ENCODE measurements around the gene KLRD1.
"Not testable (repeated sequence)": the region's sequence is repeated elsewhere in the genome, so short reads cannot be mapped to it uniquely, and the experiment has no call there.

Gene KLRD1

GRCh38 chr12:10307630-10308029 lies at the start of gene KLRD1:
TSS of gene KLRD1 (plus strand) at chr12:10307870. CDS start at chr12:10308078, 208 bp downstream.
- no peak for DNase-seq (ENCODE audit: extremely low read depth in 1 of 2, low read depth in 1 of 2)

GRCh38 chr12:10260927-10261326 lies 46.7 kb upstream of the KLRD1 start:
- no peak for DNase-seq (ENCODE audit: extremely low read depth in 1 of 2, low read depth in 1 of 2)

GRCh38 chr12:10268037-10268436 lies 39.6 kb upstream of the KLRD1 start:
- DNase-seq (ENCODE audit: extremely low read depth in 1 of 2, low read depth in 1 of 2): no peak

- DNase-seq (ENCODE audit: extremely low read depth in 1 of 2, low read depth in 1 of 2): no peak
Observed at GRCh38 chr12:10272467-10272866, 35.2 kb upstream of the KLRD1 start.

- no peak for DNase-seq (ENCODE audit: extremely low read depth in 1 of 2, low read depth in 1 of 2)
Observed at GRCh38 chr12:10276774-10277173, 30.9 kb upstream of the KLRD1 start.

GRCh38 chr12:10278104-10278503 lies 29.6 kb upstream of the KLRD1 start:
- DNase-seq (ENCODE audit: extremely low read depth in 1 of 2, low read depth in 1 of 2): no peak

GRCh38 chr12:10279937-10280336 lies 27.7 kb upstream of the KLRD1 start:
- DNase-seq (ENCODE audit: extremely low read depth in 1 of 2, low read depth in 1 of 2): no peak

- DNase-seq (ENCODE audit: extremely low read depth in 1 of 2, low read depth in 1 of 2): no peak
Observed at GRCh38 chr12:10283027-10283426, 24.6 kb upstream of the KLRD1 start.

- peak in 1 of 2 donors; percentile 19 for DNase-seq (ENCODE audit: extremely low read depth in 1 of 2, low read depth in 1 of 2)
Observed at GRCh38 chr12:10285919-10286318, 21.8 kb upstream of the KLRD1 start.

- no peak for DNase-seq (ENCODE audit: extremely low read depth in 1 of 2, low read depth in 1 of 2)
Observed at GRCh38 chr12:10289005-10289754, 18.5 kb upstream of the KLRD1 start.

GRCh38 chr12:10291030-10291429 lies 16.6 kb upstream of the KLRD1 start:
- DNase-seq (ENCODE audit: extremely low read depth in 1 of 2, low read depth in 1 of 2): no peak

GRCh38 chr12:10293151-10293550 lies 14.5 kb upstream of the KLRD1 start:
- no peak for DNase-seq (ENCODE audit: extremely low read depth in 1 of 2, low read depth in 1 of 2)

GRCh38 chr12:10293570-10294227 lies 14.0 kb upstream of the KLRD1 start:
- DNase-seq (ENCODE audit: extremely low read depth in 1 of 2, low read depth in 1 of 2): no peak

- DNase-seq (ENCODE audit: extremely low read depth in 1 of 2, low read depth in 1 of 2): no peak
Observed at GRCh38 chr12:10301103-10301502, 6.6 kb upstream of the KLRD1 start.

GRCh38 chr12:10304161-10304574 lies 3.5 kb upstream of the KLRD1 start:
- DNase-seq (ENCODE audit: extremely low read depth in 1 of 2, low read depth in 1 of 2): no peak

GRCh38 chr12:10305411-10305810 lies 2.3 kb upstream of the KLRD1 start:
- no peak for DNase-seq (ENCODE audit: extremely low read depth in 1 of 2, low read depth in 1 of 2)

- no peak for DNase-seq (ENCODE audit: extremely low read depth in 1 of 2, low read depth in 1 of 2)
Observed at GRCh38 chr12:10310926-10311720, 3.5 kb downstream of the KLRD1 start.

GRCh38 chr12:10319388-10319787 lies 11.7 kb downstream of the KLRD1 start:
- DNase-seq (ENCODE audit: extremely low read depth in 1 of 2, low read depth in 1 of 2): no peak

- DNase-seq (ENCODE audit: extremely low read depth in 1 of 2, low read depth in 1 of 2): no peak
Observed at GRCh38 chr12:10320643-10321042, 13.0 kb downstream of the KLRD1 start.

GRCh38 chr12:10328691-10329090 lies 21.0 kb downstream of the KLRD1 start:
- DNase-seq (ENCODE audit: extremely low read depth in 1 of 2, low read depth in 1 of 2): not testable (repeated sequence)

- DNase-seq (ENCODE audit: extremely low read depth in 1 of 2, low read depth in 1 of 2): no peak
Observed at GRCh38 chr12:10331642-10332239, 24.1 kb downstream of the KLRD1 start.

Data from activated CD8-positive, alpha-beta memory T cell treated with anti-CD3 and anti-CD28 coated beads for 1 hour (primary cell).